Measurements from ENCODE around the gene OVOL3.

- TF ChIP-seq POLR2A (IDR thresholded peaks at IDR 0.05) (no peak), CTCF (IDR thresholded peaks at IDR 0.05) (no peak)
Observed at GRCh38 chr19:36150586-36150985, 39.6 kb downstream of the OVOL3 start.

Data from esophagus squamous epithelium (tissue), 4 donors.